GM21737 (cell line): Measurements from ENCODE around the gene COPS8.

ENCODE experiments used
- ATAC-seq: cut with Tn5 transposase; IDR thresholded peaks from one replicate; pipeline ENCODE4 v1.9.1; 2021; ENCODE audit warnings: mild to moderate bottlenecking, moderate library complexity; ENCODE audit not compliant: unreplicated experiment

COPS8 gene

GRCh38 chr2:237129625-237130263 is 44.1 kb downstream of the COPS8 start:
- no peak for ATAC-seq

- ATAC-seq, result no peak
Observed at GRCh38 chr2:237130562-237131421, 45.1 kb downstream of the COPS8 start.

- no peak for ATAC-seq
Observed at GRCh38 chr2:237131749-237132533, 46.3 kb downstream of the COPS8 start.

GRCh38 chr2:237132799-237133198 is 47.1 kb downstream of the COPS8 start:
- ATAC-seq, result no peak

- no peak for ATAC-seq
Observed at GRCh38 chr2:237134321-237135230, 48.9 kb downstream of the COPS8 start.

- no peak for ATAC-seq
Observed at GRCh38 chr2:237136824-237137223, 51.1 kb downstream of the COPS8 start.

GRCh38 chr2:237137626-237138323 is 52.1 kb downstream of the COPS8 start:
- no peak for ATAC-seq

- ATAC-seq, result no peak
Observed at GRCh38 chr2:237139123-237139675, 53.5 kb downstream of the COPS8 start.

- no peak for ATAC-seq
Observed at GRCh38 chr2:237140689-237141285, 55.1 kb downstream of the COPS8 start.

- no peak for ATAC-seq
Observed at GRCh38 chr2:237141571-237142051, 55.9 kb downstream of the COPS8 start.

- ATAC-seq, result no peak
Observed at GRCh38 chr2:237143118-237143517, 57.4 kb downstream of the COPS8 start.

GRCh38 chr2:237143676-237144440 is 58.2 kb downstream of the COPS8 start:
- no peak for ATAC-seq

GRCh38 chr2:237144516-237144915 is 58.8 kb downstream of the COPS8 start:
- no peak for ATAC-seq

- ATAC-seq, result no peak
Observed at GRCh38 chr2:237147317-237147716, 61.6 kb downstream of the COPS8 start.

GRCh38 chr2:237148624-237149023 is 62.9 kb downstream of the COPS8 start:
- ATAC-seq, result no peak

GRCh38 chr2:237149425-237149824 is 63.7 kb downstream of the COPS8 start:
- ATAC-seq, result no peak
